SIG-M5 treated with dmso at 0.1 percent for 504 hours (cell line): Measurements from ENCODE around the gene CRYGN.

Experiments
- DNase-seq: peaks from one replicate; lab custom pipeline; 2025; ENCODE audit not compliant: unreplicated experiment; lab: John Stamatoyannopoulos, UW

The CRYGN gene

DNA sequence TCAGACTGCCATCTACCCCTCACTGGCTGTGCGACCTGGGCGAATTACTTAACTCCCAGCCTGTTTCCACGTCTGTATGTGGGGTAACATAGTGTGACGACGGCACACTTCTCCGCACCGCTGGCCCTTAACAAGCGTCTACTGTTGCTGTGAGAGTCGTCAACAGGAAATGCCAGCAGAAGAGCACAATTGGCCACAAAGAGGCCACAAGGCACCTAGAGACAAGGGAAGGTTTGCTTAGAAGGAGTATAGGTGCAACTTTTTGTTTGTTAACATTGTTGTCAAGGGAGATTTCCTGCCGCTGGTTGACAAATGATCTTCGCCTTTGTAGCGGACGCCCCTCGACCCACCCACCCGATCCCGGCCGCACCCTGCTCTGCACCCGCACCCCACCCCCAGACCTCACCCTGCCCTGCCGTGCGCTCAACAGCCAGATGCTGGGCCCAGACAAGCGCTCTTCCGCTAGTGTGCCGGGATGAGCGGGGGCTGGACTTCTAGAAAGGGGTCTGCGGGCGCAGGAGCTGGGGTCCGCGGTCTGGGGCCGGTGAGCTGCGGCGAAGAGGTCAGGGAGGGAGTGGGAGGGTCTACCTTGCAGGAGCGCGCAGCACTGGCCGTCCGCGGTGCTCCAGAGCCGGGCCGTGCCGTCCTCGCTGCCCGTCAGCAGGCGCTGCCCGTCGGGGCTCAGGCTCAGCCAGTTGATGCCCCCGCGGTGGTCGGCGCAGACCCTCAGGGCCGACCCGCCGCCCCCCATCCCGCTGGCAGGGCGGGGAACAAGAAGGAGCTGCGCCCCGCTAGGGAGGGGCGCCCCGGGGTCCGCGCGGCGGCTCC, 30.9 kb downstream of the CRYGN start:
- DNase-seq: no peak

DNA sequence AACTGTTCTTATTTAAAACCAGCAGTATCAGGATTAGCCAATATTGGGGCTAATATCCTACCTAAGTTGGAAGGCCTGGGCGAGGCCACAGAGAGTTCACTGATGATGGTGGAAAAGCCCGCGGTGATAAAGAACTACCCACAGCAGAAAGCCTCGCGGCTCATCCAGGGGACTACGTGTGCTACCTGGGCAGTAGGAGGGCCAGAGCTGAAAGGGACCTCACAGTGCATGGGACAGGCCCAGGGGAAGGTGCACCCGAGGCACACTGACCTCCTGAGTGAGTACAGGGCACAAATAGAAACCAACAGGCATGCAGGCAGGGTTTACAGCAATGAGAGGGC, 31.5 kb downstream of the CRYGN start:
- DNase-seq: no peak

- no peak for DNase-seq
These were observed 32.9 kb downstream of the CRYGN start for GRCh38 chr7:151406886-151407583.

DNA sequence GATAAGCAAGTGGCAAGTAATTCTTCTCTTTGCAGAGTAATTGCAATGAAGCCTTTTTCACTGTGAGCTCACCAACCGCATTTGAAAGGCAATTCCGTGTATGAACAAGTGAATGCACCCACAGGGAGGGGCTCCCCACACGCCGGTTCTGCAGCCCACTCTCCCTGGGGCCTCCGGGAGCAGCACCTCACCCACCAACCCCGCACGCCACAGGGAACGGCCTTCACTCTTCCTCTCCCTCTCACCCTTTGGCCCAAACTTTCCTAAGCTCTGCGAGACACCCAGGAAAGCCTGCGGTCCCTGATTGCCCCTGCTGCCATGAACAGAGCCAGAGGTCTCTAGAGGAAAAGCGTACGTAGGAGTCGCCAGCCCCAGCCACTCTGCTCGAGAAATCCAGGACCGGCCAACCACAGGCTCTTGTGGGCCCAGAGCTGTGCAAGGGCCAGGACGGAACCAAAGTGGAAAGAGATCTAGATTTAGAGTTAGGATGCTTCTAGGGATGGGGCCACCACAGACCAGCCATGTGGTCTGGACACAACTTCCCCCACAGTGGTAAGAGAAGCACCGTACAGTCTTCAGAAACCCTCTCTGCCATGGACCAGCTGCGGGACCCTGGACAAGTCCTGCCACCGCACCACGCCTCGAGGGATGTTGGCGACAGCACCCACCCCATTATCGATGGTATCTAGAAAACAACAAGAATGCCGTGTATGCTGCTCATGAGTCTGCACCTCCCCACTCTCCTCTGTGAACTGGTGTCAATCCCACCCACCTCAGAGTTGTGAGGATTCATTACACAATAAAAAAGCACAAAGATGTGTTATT, 33.7 kb downstream of the CRYGN start:
- DNase-seq: no peak

GRCh38 chr7:151405588-151405987, 34.4 kb downstream of the CRYGN start:
- DNase-seq: no peak

- no peak for DNase-seq
These were observed 34.9 kb downstream of the CRYGN start for GRCh38 chr7:151405056-151405455.

GRCh38 chr7:151404216-151405011, 35.5 kb downstream of the CRYGN start:
- no peak for DNase-seq

DNA sequence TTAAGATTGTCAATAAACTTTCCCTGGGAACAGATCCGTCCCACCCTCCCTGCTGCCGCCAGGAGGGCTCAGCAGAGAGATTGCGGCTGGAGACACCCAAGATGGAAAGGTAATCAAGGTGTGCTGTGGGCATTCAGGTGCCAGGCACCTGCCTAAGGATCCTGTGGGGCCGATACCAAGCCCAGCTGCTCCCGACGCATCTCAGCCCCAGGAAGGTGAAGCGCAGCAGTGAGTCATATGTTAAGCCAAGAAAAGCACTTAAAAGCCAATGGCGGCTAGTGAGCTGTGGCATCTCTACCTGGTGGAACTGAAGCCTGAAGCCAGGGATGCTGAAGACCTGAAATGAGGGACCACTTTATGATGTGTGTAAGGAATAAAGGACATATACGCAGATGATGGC, 36.2 kb downstream of the CRYGN start:
- no peak for DNase-seq

DNA sequence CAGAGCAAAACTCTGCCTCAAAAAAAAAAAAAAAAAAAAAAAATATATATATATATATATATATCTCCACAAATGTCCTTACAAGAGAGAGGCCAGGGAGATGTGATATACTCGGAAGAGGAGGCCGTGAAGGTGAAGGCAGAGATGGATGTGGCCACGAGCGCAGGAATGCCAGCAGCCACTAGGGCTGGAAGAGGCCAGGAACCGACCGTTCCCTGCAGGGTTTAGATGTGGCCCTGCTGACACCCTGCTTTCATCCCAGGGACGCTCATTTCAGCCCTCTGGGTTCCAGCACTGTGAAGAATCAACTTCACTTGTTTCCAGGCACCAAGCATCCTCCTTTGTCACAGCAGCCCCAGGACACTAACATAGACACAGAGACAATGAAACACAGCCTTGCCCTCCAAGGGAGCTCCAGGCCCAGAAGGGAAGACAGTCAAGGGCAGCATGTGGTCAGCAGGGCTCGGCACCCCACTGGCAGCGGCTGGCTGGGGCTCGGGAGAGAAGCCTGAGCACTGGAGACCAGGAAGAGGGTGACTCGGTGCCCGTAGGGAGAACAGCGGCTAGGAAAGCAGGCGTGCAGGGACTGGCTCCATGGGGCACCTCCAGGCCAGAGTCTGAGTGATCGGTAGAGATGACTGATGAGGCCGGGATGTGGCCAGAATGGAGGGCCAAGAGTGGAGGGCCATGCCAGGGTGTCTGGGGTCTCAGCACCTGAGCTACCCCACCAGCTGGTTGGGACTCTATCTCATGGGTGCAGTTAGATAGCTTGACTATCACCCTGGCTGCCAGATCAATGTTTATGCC, 37.7 kb downstream of the CRYGN start:
- no peak for DNase-seq

- no peak for DNase-seq
These were observed 39.2 kb downstream of the CRYGN start for GRCh38 chr7:151400626-151401315.

- no peak for DNase-seq
These were observed 40.0 kb downstream of the CRYGN start for GRCh38 chr7:151399906-151400305.

GRCh38 chr7:151399305-151399601, 40.7 kb downstream of the CRYGN start:
- DNase-seq: no peak

DNA sequence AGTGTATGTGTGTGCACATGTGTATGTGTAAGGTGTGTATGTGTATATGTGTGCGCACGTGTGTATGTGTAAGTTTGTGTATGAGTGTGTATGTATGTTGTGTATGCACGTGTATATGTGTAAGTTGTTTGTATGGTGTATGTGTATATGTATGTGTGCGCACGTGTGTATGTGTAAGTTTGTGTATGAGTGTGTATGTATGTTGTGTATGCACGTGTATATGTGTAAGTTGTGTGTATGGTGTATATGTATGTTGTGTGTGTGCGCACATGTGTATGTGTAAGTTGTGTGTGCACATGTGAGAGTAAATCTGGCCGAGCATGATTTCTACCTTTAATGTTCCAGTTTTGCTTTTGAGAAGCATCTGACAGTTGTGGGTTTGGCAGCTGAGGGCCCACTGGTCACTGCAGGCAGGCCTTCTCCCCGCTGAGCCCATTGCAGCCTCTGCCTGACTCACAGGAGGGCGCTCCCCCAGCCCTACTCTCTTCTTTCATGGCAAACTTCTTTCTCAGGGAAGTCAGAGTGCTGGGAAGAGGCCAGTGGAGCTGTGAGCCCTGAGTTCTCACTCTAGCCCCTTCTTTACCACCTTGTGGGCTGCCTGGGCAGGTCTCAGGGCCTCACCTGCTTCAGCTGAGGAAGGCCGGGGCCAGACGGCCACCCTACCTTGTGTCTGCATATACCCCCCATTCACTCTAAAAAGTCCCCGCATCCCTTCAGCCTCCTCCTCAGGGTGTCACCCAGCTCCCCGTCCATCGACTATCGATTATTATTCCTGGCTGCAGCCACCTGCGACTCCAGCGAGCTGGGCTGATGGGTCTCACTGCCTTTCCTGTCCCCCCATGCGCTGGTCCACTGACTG, 41.3 kb downstream of the CRYGN start:
- no peak for DNase-seq

- DNase-seq: no peak
These were observed 42.9 kb downstream of the CRYGN start for GRCh38 chr7:151397026-151397425.

DNA sequence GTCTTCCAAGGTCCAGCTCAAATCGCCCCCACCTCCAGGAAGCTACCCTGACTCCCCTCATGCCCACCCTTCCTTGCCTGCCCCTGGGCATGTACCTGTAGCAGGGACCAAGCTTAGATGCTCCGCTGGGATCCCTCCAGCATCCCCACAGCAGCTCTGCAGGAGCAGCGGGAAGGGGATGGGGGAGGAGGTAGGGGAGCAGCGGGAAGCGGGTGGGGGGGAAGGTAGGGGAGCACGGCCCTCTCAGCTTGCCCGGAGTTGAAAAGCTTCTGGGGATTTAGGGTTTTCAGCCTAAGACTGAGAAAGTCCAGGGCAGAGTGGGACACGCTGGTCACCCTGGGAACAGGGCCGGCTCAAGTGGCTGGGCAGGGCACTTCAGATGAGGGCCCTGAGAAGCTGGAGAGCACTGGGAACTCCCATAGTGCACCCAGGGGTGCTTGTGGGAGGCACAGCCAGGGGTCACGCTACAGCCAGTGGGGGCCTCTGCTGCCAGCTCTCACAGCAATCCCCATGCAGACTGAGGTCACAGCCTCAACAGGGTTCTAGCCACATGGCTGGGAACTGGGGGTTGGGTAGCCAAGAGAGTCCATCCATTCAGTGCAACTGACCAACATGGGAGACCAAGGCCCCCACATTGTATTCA, 43.5 kb downstream of the CRYGN start:
- DNase-seq: no peak

DNA sequence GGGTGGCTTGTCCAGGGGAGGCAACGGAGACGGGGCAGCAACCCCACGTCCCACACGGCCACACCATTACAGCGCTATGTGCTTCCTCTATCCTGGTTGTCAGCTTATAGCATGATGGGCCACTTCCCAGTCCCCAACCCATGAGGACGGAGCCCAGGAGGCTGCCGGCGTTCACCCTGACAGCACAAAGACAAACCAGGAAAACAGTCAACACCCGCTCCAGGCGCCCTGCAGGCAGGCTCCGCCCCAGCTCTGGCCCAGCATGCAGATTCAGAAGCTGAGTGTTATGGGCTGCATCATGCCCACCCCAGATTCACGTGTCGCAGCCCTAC, 44.9 kb downstream of the CRYGN start:
- no peak for DNase-seq

DNA sequence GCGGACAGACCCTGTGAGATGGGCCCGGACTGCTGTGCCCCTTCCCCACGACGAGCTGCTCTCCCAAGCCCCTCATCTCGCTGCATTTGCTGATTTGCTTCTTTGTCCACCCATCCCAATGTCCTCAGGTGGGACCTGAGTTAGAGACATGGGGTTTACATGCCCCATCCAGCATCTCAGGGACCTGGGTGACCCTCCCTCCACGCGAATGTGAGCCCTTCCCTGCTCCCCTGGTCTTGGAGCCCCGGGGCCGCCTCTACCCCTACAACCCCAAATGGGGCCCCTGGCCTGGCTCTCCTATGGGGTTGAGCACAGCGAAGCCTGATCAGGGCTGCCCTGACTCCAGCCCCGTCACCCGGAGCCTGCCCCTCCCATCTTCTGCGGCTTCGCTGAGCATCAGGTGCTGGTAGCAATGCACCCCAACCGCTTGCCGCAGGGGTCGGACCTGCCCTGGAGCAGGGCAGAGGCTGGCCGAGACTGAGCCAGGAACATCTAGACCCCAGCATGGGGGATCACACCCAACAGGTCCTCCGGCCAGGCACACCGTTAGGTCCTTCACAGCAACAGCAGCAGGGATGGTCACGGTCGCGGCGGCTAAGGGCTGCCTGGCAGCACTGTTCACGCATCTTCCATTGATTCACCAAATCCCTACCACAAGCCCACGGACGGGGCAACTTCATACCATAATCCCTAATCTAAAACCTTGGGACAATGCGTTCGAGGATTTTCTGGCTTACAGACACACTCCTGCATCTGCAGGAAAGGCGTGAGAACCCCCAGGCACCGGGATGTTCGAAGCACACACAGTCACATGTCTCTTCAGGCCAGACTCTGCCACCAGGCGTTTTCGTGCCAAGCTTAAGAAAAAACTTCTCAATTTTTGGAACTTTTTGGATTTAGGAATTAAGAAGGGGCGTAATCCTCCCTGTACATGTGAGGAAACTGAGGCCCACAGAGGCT, 45.6 kb downstream of the CRYGN start:
- no peak for DNase-seq
